Spleen (tissue), 7 donors: ENCODE measurements around the gene ANO5.

Experiments
- CTCF ChIP-seq, 11 experiments: fragments of 200-600 bp in 7 of 11; fragments of 450-650 bp in 4 of 11; sonication (generic) in 4 of 11; IDR thresholded peaks in 8 of 11; conservative IDR thresholded peaks in 3 of 11; 1 replicate in 7 of 11; 2 replicates in 4 of 11; pipeline versions ENCODE4 v1.4.0 to v1.8.0; 2016 to 2021; ENCODE audit warnings: antibody characterized with exemption in 11 of 11, inconsistent platforms in 4 of 11, mild to moderate bottlenecking in 1 of 11
- POLR2AphosphoS5 ChIP-seq, 3 donors: sonication (generic); formaldehyde crosslinking; IDR thresholded peaks; one replicate each; pipeline ENCODE4 v1.5.1; 2017; ENCODE audit warnings: antibody characterized with exemption in 3 of 3
- donor health status: DM: no; HTN: no; CAD: no; lungs with moderate emphysema.
- donor health status: DM: no; HTN: no; CAD: no.
- donor health status: DM: no; HTN: no; CAD: no.

- TF ChIP-seq CTCF (IDR thresholded peaks at IDR 0.05 in 8 of 11, conservative IDR thresholded peaks at IDR 0.05 in 3 of 11) (no peak), POLR2AphosphoS5 (IDR thresholded peaks at IDR 0.05) (no peak)
Measured at GRCh38 chr11:22221143-22221542, 28.3 kb downstream of the ANO5 start.
